H1 (cell line): ENCODE data around the gene MYRIP. TPM values are rescaled to one million over a fixed set of nuclear protein-coding genes. Genes with fewer than 3 reads are reported as not detected.

Source experiments
- CTCF ChIA-PET: fragments of 300-600 bp; sonication (Branson Sonifier 250); formaldehyde crosslinking; loops from one replicate; lab custom pipeline; 2021; ENCODE audit not compliant: partially characterized antibody; lab: Charles Lee
- POLR2A ChIA-PET: fragments of 300-600 bp; sonication (Branson Sonifier 250); formaldehyde crosslinking; loops from one replicate; lab custom pipeline; 2021; ENCODE audit warnings: inconsistent platforms; ENCODE audit not compliant: partially characterized antibody; lab: Charles Lee
- DNase-seq, 2 experiments: peaks; one replicate each; pipeline versions ENCODE4 v3.0.0 to v3.0.0-alpha.2; 2010 to 2022; ENCODE audit warnings: low spot score in 2 of 2, low read depth in 1 of 2, mixed read lengths in 1 of 2
- FAIRE-seq: peaks from 2 replicates; lab custom pipeline; 2011; peaks lifted over from hg19 to GRCh38; lab: Jason Lieb, UNC
- H2AFZ ChIP-seq: 2 replicates; pipeline ENCODE4 v1.8.1; 2012; ENCODE audit warnings: low read length, inconsistent platforms
- H2AK5ac ChIP-seq: 2 replicates; pipeline ENCODE4 v1.6.1; 2013; ENCODE audit warnings: low read depth, low read length
- H2BK120ac ChIP-seq: replicated peaks from 2 replicates; pipeline ENCODE3; 2013; ENCODE audit warnings: low read depth, low read length, inconsistent platforms
- H2BK12ac ChIP-seq: 2 replicates; pipeline ENCODE4 v1.6.1; 2013; ENCODE audit warnings: low read depth, low read length
- H2BK15ac ChIP-seq: 2 replicates; pipeline ENCODE4 v1.6.1; 2013; ENCODE audit warnings: low read length
- H2BK20ac ChIP-seq: 2 replicates; pipeline ENCODE4 v1.6.1; 2013; ENCODE audit warnings: low read length
- H2BK5ac ChIP-seq: 2 replicates; pipeline ENCODE4 v1.6.1; 2013; ENCODE audit warnings: low read depth, low read length
- H3K14ac ChIP-seq: 2 replicates; pipeline ENCODE4 v1.6.1; 2013; ENCODE audit warnings: inconsistent platforms; ENCODE audit not compliant: insufficient read length
- H3K18ac ChIP-seq: 2 replicates; pipeline ENCODE4 v1.6.1; 2013; ENCODE audit warnings: low read length; ENCODE audit errors: extremely low read depth
- H3K23ac ChIP-seq: 2 replicates; pipeline ENCODE4 v1.6.1; 2013; ENCODE audit warnings: inconsistent platforms; ENCODE audit not compliant: insufficient read length
- H3K23me2 ChIP-seq: 2 replicates; pipeline ENCODE4 v1.6.1; 2013; ENCODE audit warnings: low read depth, low read length
- H3K27ac ChIP-seq: 2 replicates; pipeline ENCODE4 v1.6.1; 2011; ENCODE audit warnings: low read depth, low read length, inconsistent platforms
- H3K27me3 ChIP-seq, 4 experiments: replicated peaks in 1 of 4; 1 replicate in 1 of 4; 2 replicates in 3 of 4; pipeline versions ENCODE4 v1.6.1 to v1.8.1; 2011 to 2013; ENCODE audit warnings: low read length in 3 of 4, mild to moderate bottlenecking in 3 of 4, inconsistent platforms in 2 of 4, mixed read lengths in 2 of 4, moderate library complexity in 1 of 4; ENCODE audit not compliant: control insufficient read depth in 3 of 4, insufficient read depth in 3 of 4; ENCODE audit errors: extremely low read depth in 1 of 4
- H3K36me3 ChIP-seq, 4 experiments: 2 replicates each; pipeline versions ENCODE4 v1.6.1 to v1.8.1; 2011 to 2013; ENCODE audit warnings: mild to moderate bottlenecking in 4 of 4, low read length in 3 of 4, moderate library complexity in 2 of 4, control low read depth in 1 of 4, inconsistent platforms in 1 of 4; ENCODE audit not compliant: insufficient read depth in 4 of 4, control insufficient read depth in 2 of 4
- H3K4ac ChIP-seq: replicated peaks from 2 replicates; pipeline ENCODE3; 2013; ENCODE audit warnings: low read length, low read depth, mixed read lengths, inconsistent platforms; ENCODE audit not compliant: insufficient read length
- H3K4me1 ChIP-seq, 4 experiments: replicated peaks in 1 of 4; 1 replicate in 1 of 4; 2 replicates in 3 of 4; pipeline versions ENCODE4 v1.6.1 to v1.8.1; 2011 to 2013; ENCODE audit warnings: low read length in 3 of 4, inconsistent platforms in 2 of 4, mixed read lengths in 1 of 4; ENCODE audit not compliant: insufficient read depth in 4 of 4, control insufficient read depth in 3 of 4
- H3K4me2 ChIP-seq, 2 experiments: 2 replicates each; pipeline versions ENCODE4 v1.6.1 to v1.8.1; 2011 to 2013; ENCODE audit warnings: low read depth in 2 of 2, low read length in 2 of 2, control low read depth in 1 of 2, inconsistent platforms in 1 of 2, mild to moderate bottlenecking in 1 of 2; ENCODE audit not compliant: insufficient read depth in 1 of 2
- H3K4me3 ChIP-seq, 4 experiments: fragments of 200-600, 300-600 bp in 1 of 4; sonication (generic), shearing (Covaris generic), sonication (Bioruptor Twin) in 1 of 4; 2 replicates each; pipeline versions ENCODE4 v1.5.1 to v1.8.1; 2011 to 2016; ENCODE audit warnings: low read length in 4 of 4, low read depth in 3 of 4, control low read depth in 2 of 4, inconsistent platforms in 2 of 4, mild to moderate bottlenecking in 2 of 4, mixed read lengths in 1 of 4, moderate library complexity in 1 of 4; ENCODE audit not compliant: insufficient read depth in 2 of 4; ENCODE audit errors: extremely low read depth in 1 of 4
- H3K56ac ChIP-seq: replicated peaks from 2 replicates; pipeline ENCODE3; 2013; ENCODE audit warnings: low read depth, mild to moderate bottlenecking, mixed read lengths, low read length, inconsistent platforms; ENCODE audit not compliant: insufficient read length
- H3K79me1 ChIP-seq: 2 replicates; pipeline ENCODE4 v1.6.1; 2013; ENCODE audit warnings: low read depth, low read length, control low read depth
- H3K79me2 ChIP-seq, 2 experiments: 2 replicates each; pipeline versions ENCODE4 v1.6.1 to v1.8.1; 2012 to 2013; ENCODE audit warnings: low read length in 2 of 2, mild to moderate bottlenecking in 2 of 2, inconsistent platforms in 1 of 2; ENCODE audit not compliant: insufficient read depth in 2 of 2, control insufficient read depth in 1 of 2
- H3K9ac ChIP-seq, 4 experiments: replicated peaks in 1 of 4; 1 replicate in 1 of 4; 2 replicates in 3 of 4; pipeline versions ENCODE4 v1.6.1 to v1.8.1; 2011 to 2013; ENCODE audit warnings: low read depth in 3 of 4, low read length in 3 of 4, control low read depth in 2 of 4, mild to moderate bottlenecking in 2 of 4, moderate library complexity in 2 of 4, inconsistent platforms in 1 of 4; ENCODE audit errors: extremely low read depth in 1 of 4
- H3K9me3 ChIP-seq, 2 experiments: 2 replicates each; pipeline versions ENCODE4 v1.6.1 to v1.8.1; 2012 to 2013; ENCODE audit warnings: mild to moderate bottlenecking in 2 of 2, moderate library complexity in 2 of 2, control low read depth in 1 of 2, inconsistent platforms in 1 of 2, low read depth in 1 of 2, low read length in 1 of 2, mixed read lengths in 1 of 2; ENCODE audit not compliant: insufficient read depth in 2 of 2
- H4K20me1 ChIP-seq, 2 experiments: replicated peaks in 1 of 2; 2 replicates each; pipeline versions ENCODE3 to v1.8.1; 2011 to 2013; ENCODE audit warnings: inconsistent platforms in 2 of 2, low read length in 2 of 2, mild to moderate bottlenecking in 1 of 2; ENCODE audit not compliant: insufficient read depth in 2 of 2, control insufficient read depth in 1 of 2
- H4K5ac ChIP-seq: 2 replicates; pipeline ENCODE4 v1.6.1; 2013; ENCODE audit warnings: low read length, low read depth, mixed read lengths, inconsistent platforms; ENCODE audit not compliant: insufficient read length
- H4K8ac ChIP-seq: 2 replicates; pipeline ENCODE4 v1.8.0; 2013; ENCODE audit warnings: mild to moderate bottlenecking, moderate library complexity, low read length, inconsistent platforms; ENCODE audit not compliant: insufficient read depth; ENCODE audit errors: extremely low read depth
- H4K91ac ChIP-seq: replicated peaks from 2 replicates; pipeline ENCODE3; 2013; ENCODE audit warnings: low read length, mixed read lengths, inconsistent platforms; ENCODE audit not compliant: insufficient read length
- GTF2F1 ChIP-seq: IDR thresholded peaks from 2 replicates; pipeline ENCODE4 v1.6.1; 2012; ENCODE audit warnings: low read depth, low read length, improper control_type of control experiment, borderline replicate concordance
- SP1 ChIP-seq: IDR thresholded peaks from 2 replicates; pipeline ENCODE4 v1.6.1; 2011; ENCODE audit warnings: low read depth, low read length
- WGBS, 2 experiments: shearing (Covaris generic) in 1 of 2; methylation state at CpG; one replicate each; pipeline versions ENCODE4 v1.1.6 to v1.1.7; 2013 to 2015; ENCODE audit warnings: low lambda C conversion rate in 2 of 2, mixed read lengths in 2 of 2, inconsistent platforms in 1 of 2, low coverage in 1 of 2, missing lambda C conversion rate in 1 of 2; ENCODE audit not compliant: insufficient replicate concordance in 2 of 2, insufficient coverage in 1 of 2, insufficient read length in 1 of 2; ENCODE audit errors: extremely low coverage in 1 of 2, missing lambda C conversion rate in 1 of 2; 5-methylcytosine and 5-hydroxymethylcytosine counted together
- polyA plus RNA-seq, 7 experiments: library from polyadenylated mRNA; depleted of rRNA in 3 of 7; stranded (reverse) in 5 of 7; unstranded in 2 of 7; fragments of >200 nt in 5 of 7; fragments of 200-250 nt in 2 of 7; gene quantifications; 1 replicate in 5 of 7; 2 replicates in 1 of 7; 4 replicates in 1 of 7; pipeline versions ENCODE4 v1.2.1 to v1.2.3, GENCODE V29; 2011 to 2013; ENCODE audit warnings: missing spikeins in 2 of 7, mixed read lengths in 2 of 7
- total RNA-seq: library from RNA; stranded (reverse); fragmentation: NEBNext Ultra II Directional; extraction: Animal tissue kit (Norgen Biotek cat#: 25700); gene quantifications from 2 replicates; pipeline ENCODE4 v1.2.1, GENCODE V29; 2021
- TF ChIP-seq, protein P1 (sequence below): IDR thresholded peaks from 2 replicates; pipeline ENCODE4 v1.6.1; 2012; ENCODE audit warnings: inconsistent platforms

MYRIP gene
- total and polyA plus RNA-seq, 2 of the 8 experiments (the other 6 are each of a cell fraction or from before 2014, with no cell fraction given): 0.54 to 4.3 TPM

DNA sequence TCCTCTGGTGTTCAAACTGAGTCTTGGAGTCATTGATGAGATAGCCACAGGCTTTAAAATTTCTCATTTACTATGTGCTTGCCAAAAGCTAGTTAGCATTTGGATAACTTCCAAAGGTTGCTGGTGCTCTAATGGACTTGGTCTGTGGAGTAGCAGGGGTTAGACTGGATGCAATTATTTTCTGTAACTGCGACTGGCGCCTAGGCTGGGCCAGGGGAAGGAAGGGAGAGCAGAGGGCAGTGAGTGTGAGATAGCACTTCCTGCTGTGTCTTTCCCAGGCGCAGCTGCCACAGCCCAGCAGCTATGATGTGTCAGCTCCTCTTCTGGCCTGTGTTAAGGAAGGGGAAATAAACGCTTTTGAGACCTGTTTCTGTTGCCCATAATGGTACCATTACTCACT, 98.6 kb downstream of the MYRIP start:
- TF ChIP-seq GTF2F1: no peak
- TF ChIP-seq, protein P1, sequence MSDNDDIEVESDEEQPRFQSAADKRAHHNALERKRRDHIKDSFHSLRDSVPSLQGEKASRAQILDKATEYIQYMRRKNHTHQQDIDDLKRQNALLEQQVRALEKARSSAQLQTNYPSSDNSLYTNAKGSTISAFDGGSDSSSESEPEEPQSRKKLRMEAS: no peak
- TF ChIP-seq SP1: no peak
- H3K56ac ChIP-seq: no peak overlapping the region
- H3K4me1 ChIP-seq: peaks cover 0 to 5% (median 0%) of the 10 kb centered on the region in 4 experiments; a peak in 1 of 7 replicates
- no peaks in the 10 kb centered on the region for H3K9me3 ChIP-seq
- no peaks in the 10 kb centered on the region for H4K20me1 ChIP-seq
- no peak overlapping the region for H2BK20ac ChIP-seq
- no peak overlapping the region for H4K91ac ChIP-seq
- no peak overlapping the region for H3K9ac ChIP-seq
- no peaks in the 10 kb centered on the region for H3K79me1 ChIP-seq
- H3K23me2 ChIP-seq: no peaks in the 10 kb centered on the region
- no peak overlapping the region for H4K8ac ChIP-seq
- DNase-seq: no peak
- H3K79me2 ChIP-seq: no peaks in the 10 kb centered on the region
- CTCF ChIA-PET: interaction anchor here (1.0 kb wide), 1 partner anchor 32 kb away, joined by 3 read pairs; no protein-coding TSS in a partner anchor
- no peak overlapping the region for H3K4ac ChIP-seq
- WGBS, 2 experiments: 84% methylated on average over 4 of the region's 4 CpGs; no CpG with 5 or more reads in 1 of the 2 experiments
- POLR2A ChIA-PET: no interaction called here
- no peak overlapping the region for H3K4me2 ChIP-seq
- H2AK5ac ChIP-seq: no peak overlapping the region
- no peaks in the 10 kb centered on the region for H3K36me3 ChIP-seq
- H3K4me3 ChIP-seq: no peak overlapping the region
- H2BK120ac ChIP-seq: no peak overlapping the region
- H2BK15ac ChIP-seq: no peak overlapping the region
- no peak for FAIRE-seq
- H3K27ac ChIP-seq: no peak overlapping the region
- H2BK12ac ChIP-seq: no peak overlapping the region
- H3K18ac ChIP-seq: no peak overlapping the region
- H4K5ac ChIP-seq: no peak overlapping the region
- no peak overlapping the region for H3K14ac ChIP-seq
- H2AFZ ChIP-seq: no peak overlapping the region
- H2BK5ac ChIP-seq: no peak overlapping the region
- no peaks in the 10 kb centered on the region for H3K27me3 ChIP-seq
- H3K23ac ChIP-seq: no peak overlapping the region
